Activated CD4-positive, alpha-beta T cell treated with anti-CD3 and anti-CD28 coated beads, Interleukin-2, amount 10 ng/mL, durations not matched to agents 7 days and 5 days (primary cell): ENCODE results near the gene FOLR2. TPM values are rescaled to one million over a fixed set of nuclear protein-coding genes. Genes with fewer than 3 reads are reported as not detected.

ENCODE experiments used
- CTCF ChIA-PET: fragments of 350-600 bp; sonication (Branson Sonifier 250); formaldehyde crosslinking; loops from one replicate; lab custom pipeline; 2021; ENCODE audit warnings: antibody characterized with exemption; lab: Charles Lee
- POLR2A ChIA-PET: fragments of 350-600 bp; sonication (Branson Sonifier 250); formaldehyde crosslinking; loops from one replicate; lab custom pipeline; 2021; ENCODE audit warnings: antibody characterized with exemption; lab: Charles Lee
- DNase-seq: peaks from one replicate; pipeline ENCODE4 v3.0.0-alpha.2; 2020
- H3K27ac Mint-ChIP-seq: one replicate; pipeline ENCODE4 v1.8.0; 2021; ENCODE audit warnings: mild to moderate bottlenecking, moderate library complexity, mixed read lengths
- H3K27me3 Mint-ChIP-seq: one replicate; pipeline ENCODE4 v1.8.0; 2021; ENCODE audit warnings: mixed read lengths
- H3K36me3 Mint-ChIP-seq: one replicate; pipeline ENCODE4 v1.8.0; 2021; ENCODE audit warnings: low read depth, mixed read lengths
- H3K4me1 Mint-ChIP-seq: one replicate; pipeline ENCODE4 v1.8.0; 2021; ENCODE audit warnings: mixed read lengths
- H3K4me3 Mint-ChIP-seq: one replicate; pipeline ENCODE4 v1.8.0; 2021; ENCODE audit warnings: mild to moderate bottlenecking, moderate library complexity, mixed read lengths
- H3K9me3 Mint-ChIP-seq: one replicate; pipeline ENCODE4 v1.8.0; 2021; ENCODE audit warnings: mixed read lengths
- total RNA-seq, 2 experiments: library from RNA; stranded (reverse); gene quantifications; one replicate each; pipeline ENCODE4 v1.2.3, GENCODE V29; 2021

Gene FOLR2
- total RNA-seq, 2 experiments from 2014 or later, result not detected

DNA sequence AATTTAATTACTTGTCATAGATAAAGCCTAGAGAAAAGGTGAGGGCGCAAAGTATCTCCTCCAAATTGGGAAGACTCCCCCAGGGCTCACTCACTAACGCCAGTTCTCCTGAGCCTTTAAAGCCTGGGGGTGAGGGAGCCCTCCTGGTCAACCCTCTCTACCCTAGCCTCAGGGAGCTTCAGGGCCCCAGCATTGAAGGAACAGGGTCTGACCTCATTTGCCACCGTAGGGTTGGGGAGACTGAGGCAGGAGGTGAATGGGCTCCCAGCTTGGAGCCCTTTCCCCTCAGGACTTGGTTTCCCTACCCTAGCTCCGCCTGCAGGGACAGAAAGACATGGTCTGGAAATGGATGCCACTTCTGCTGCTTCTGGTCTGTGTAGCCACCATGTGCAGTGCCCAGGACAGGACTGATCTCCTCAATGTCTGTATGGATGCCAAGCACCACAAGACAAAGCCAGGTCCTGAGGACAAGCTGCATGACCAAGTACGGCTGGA lies 1.7 kb downstream of the FOLR2 start:
- no peak for DNase-seq
- no peaks in the 10 kb centered on the region for H3K36me3 Mint-ChIP-seq
- ChIA-PET CTCF (no interaction called here), POLR2A (no interaction called here)
- H3K27ac Mint-ChIP-seq, result no peak overlapping the region
- peaks cover 19% of the 10 kb centered on the region for H3K4me1 Mint-ChIP-seq
- no peaks in the 10 kb centered on the region for H3K9me3 Mint-ChIP-seq
- H3K4me3 Mint-ChIP-seq, result no peak overlapping the region
- peaks cover 34% of the 10 kb centered on the region for H3K27me3 Mint-ChIP-seq

- CTCF ChIA-PET, result interaction anchor here (1.3 to 1.4 kb wide), 2 partner anchors 77 to 181 kb away, joined by 3 to 4 read pairs; no protein-coding TSS in a partner anchor
- H3K4me3 Mint-ChIP-seq, result no peak overlapping the region
- POLR2A ChIA-PET, result no interaction called here
- H3K36me3 Mint-ChIP-seq, result peaks cover 2% of the 10 kb centered on the region
- no peaks in the 10 kb centered on the region for H3K9me3 Mint-ChIP-seq
- no peak for DNase-seq
- peaks cover 18% of the 10 kb centered on the region for H3K27me3 Mint-ChIP-seq
- no peak overlapping the region for H3K27ac Mint-ChIP-seq
- H3K4me1 Mint-ChIP-seq, result peaks cover 26% of the 10 kb centered on the region
Measured at GRCh38 chr11:72220696-72221363, 4.2 kb downstream of the FOLR2 start.

GRCh38 chr11:72221386-72222075 lies 4.9 kb downstream of the FOLR2 start:
- CTCF ChIA-PET, result interaction anchor here (0.8 to 1.4 kb wide), 4 partner anchors 38 to 213 kb away, joined by 3 to 4 read pairs (median 3); partner anchors contain the start of gene CLPB
- Mint-ChIP-seq H3K4me3 (peak overlapping the region; percentile 96), H3K27me3 (peaks cover 13% of the 10 kb centered on the region), H3K4me1 (peaks cover 30% of the 10 kb centered on the region), H3K9me3 (no peaks in the 10 kb centered on the region), H3K36me3 (peaks cover 2% of the 10 kb centered on the region), H3K27ac (no peak overlapping the region)
- POLR2A ChIA-PET, result no interaction called here
- no peak for DNase-seq

DNA sequence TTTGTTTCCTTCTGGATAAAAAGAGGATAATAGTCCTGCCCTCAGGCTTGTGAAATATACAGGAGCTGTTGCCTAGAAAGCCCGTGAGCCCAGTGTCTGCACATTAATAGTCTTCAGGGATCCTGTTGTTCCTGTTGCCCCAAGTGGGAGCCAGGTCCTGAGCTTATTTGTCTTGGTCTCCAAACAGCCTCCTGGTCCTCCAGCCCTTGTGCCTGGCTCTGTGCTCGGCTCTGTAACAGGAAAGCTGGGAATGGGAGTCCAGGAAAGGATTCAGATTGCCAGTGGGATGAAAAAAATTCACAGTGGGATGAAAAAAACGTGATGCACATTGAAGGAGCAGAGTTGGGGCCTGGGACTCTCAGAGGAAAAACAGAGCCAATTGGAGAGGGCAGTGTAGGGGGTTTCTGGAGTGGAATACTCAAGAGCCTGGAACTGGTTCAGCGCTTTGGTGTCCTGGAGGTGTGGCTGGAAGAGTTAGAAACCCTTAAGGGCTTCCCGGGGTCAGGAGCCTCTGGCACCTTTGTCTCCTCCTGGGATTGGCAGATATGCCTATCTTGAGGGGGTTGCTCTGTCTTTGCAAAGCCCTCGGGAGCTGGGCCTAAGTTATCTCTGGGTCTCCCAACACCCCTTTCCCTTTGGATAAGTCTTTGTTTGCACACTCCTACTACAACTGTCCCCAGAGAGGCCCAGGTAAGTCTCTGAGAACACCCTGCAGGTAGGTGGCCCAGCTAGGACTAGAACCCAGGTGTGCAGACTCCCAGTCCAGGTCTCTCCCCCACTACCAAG lies 5.7 kb downstream of the FOLR2 start:
- Mint-ChIP-seq H3K27me3 (peaks cover 6% of the 10 kb centered on the region), H3K4me3 (peak overlapping the region; percentile 96), H3K9me3 (no peaks in the 10 kb centered on the region), H3K27ac (peak overlapping the region; percentile 94), H3K36me3 (peaks cover 4% of the 10 kb centered on the region), H3K4me1 (peaks cover 36% of the 10 kb centered on the region)
- no peak for DNase-seq
- CTCF ChIA-PET, result interaction anchor here (0.8 to 1.5 kb wide), 5 partner anchors 39 to 212 kb away, joined by 3 to 4 read pairs (median 3); partner anchors contain the start of gene CLPB
- POLR2A ChIA-PET, result no interaction called here

DNA sequence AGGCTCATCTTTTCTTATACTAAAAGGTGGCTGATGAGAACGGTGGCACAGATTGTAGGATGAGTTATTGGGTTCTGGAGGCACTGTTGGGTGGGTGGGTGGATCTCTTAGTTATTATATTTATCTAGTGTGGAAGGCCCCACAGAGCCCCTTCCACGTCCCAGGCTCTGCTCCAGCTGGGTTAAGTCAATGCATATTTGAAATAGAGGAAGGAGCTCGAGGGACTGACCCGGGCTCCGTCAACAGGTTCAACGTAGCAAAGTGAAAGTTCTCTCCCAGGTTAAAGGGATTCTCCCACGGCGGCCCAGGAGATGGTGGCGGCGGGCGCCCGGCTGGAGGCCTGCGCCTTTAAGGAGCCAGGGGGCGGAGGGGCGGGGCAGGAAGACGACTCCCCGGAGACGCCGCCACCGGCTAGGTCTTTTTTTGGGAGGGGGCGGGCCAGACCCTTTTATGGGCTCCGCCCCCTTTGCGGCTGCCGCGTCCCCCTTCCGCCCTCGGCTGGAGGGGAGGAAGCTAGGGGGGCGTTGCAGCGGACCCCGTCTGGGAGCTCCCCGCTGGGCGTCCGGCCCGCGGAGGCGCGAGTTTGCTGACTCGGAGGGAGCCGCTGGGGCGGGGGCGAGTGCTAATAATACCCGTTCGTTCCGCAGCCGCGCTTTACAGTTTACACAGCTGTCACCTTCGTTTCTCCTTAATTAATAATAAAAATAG lies 6.5 kb downstream of the FOLR2 start:
- peaks cover 31% of the 10 kb centered on the region for H3K4me1 Mint-ChIP-seq
- peak; percentile 96 for DNase-seq
- CTCF ChIA-PET, result interaction anchor here (0.8 to 1.5 kb wide), 3 partner anchors 18 to 208 kb away, joined by 3 read pairs; no protein-coding TSS in a partner anchor

DNA sequence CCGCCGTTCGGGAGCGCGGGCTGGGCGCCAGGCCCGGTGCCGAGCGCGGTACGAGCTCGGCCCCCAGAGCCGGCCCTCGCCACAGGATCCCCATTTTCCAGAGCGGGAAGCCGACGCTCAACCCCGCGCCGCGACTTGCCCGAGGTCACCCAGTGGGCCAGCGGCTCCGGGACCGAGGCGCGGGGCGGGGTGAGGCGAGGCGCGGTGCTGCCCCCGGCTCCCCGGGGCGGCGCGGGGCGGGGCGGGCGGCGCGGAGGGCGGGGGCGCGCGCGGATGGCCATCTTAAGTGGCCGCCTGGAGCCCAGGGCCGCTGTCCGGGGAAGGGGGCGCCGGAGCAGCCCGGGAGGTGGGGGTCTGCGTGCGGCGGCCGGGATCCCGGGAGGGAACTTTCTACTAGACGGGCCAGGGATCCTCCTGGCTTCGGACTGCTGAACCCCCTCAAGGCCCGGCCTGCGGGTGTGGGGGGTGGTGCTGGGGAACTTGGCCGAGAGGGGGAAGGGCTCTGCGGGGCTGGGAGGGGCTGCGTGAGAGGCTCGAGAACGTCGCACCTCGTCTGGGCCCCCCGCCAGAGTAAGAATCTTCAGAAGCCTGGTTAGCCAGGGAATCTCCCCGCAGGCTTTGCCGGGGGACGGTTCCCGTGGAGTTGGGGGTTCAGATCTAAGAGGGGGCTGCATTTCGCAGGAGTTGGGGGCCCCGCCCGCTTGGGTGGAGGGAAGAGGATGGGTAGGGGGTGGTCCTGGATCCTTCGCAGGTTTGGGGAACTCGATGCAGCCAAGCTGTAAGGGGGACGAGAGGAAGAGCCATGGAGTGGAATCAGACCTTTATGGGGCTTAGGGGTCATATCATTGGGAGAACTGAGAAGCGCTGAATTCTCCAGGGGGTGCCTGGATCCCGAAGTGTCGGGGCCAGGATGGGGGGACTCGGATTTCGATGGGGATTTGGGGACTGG lies 7.3 kb downstream of the FOLR2 start:
- ChIA-PET POLR2A (no interaction called here), CTCF (interaction anchor here (0.8 to 1.5 kb wide), 4 partner anchors 14 to 207 kb away, joined by 3 to 6 read pairs (median 3); no protein-coding TSS in a partner anchor)
- no peaks in the 10 kb centered on the region for H3K9me3 Mint-ChIP-seq

More for the DNA sequence above, 6.5 kb downstream of the FOLR2 start:
- POLR2A ChIA-PET, result no interaction called here
- Mint-ChIP-seq H3K27me3 (peaks cover 6% of the 10 kb centered on the region), H3K9me3 (no peaks in the 10 kb centered on the region), H3K36me3 (peaks cover 4% of the 10 kb centered on the region), H3K4me3 (peak overlapping the region; percentile 96), H3K27ac (peak overlapping the region; percentile 94)

DNA sequence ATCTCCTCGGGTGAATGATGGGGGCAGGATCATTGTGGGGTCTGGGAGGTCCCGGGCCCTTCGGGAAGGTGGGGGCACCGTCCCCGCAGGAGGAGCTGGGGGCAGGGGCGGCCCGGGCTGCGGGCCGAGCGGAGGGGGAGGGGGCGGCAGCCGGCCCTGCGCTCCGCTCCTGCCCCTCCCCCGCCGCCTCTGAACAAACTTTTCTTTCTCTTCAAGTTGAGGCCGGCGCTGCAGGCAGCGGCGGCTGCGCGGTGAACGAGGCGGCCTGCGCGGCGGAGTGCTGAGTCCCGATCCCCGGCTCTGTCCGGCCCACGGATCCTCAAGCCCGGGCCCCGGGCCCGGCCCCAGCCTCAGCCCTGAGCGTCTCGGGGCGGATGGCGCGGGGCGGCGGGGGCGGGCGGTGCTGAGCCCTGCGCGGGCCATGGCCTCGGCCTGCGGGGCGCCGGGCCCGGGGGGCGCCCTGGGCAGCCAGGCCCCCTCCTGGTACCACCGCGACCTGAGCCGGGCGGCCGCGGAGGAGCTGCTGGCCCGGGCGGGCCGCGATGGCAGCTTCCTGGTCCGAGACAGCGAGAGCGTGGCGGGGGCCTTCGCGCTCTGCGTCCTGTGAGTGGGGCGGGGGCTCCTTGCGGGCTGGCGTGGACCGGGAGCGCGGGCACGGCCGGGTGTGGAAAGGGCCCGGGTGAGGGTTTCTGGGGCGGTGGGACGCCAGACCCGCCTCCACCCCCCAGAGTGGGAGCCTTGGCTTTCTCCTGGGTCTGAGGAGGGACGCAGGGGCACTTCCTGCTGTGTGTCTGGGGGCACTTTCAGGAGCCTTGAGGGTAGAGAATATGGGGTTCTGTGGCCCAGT lies 8.2 kb downstream of the FOLR2 start, which contains the start of gene INPPL1:
Gene INPPL1 (plus strand): TSS at position 204 of the 847 bp plus-strand sequence. CDS start 218 bp downstream, at position 422.
- POLR2A ChIA-PET, result no interaction called here
- H3K4me3 Mint-ChIP-seq, result peak within 1 kb of the TSS; percentile 96
- peak within 1 kb of the TSS; percentile 97 for H3K27ac Mint-ChIP-seq
- H3K27me3 Mint-ChIP-seq, result no peaks in the 10 kb centered on the region
- H3K4me1 Mint-ChIP-seq, result peaks cover 30% of the 10 kb centered on the region
- peaks cover 4% of the 10 kb centered on the region for H3K36me3 Mint-ChIP-seq
- H3K9me3 Mint-ChIP-seq, result no peaks in the 10 kb centered on the region
- CTCF ChIA-PET, result interaction anchor here (1.3 to 1.4 kb wide), 2 partner anchors 13 to 191 kb away, joined by 4 to 6 read pairs; no protein-coding TSS in a partner anchor
- DNase-seq, result peak; percentile 39

More for the DNA sequence above, 7.3 kb downstream of the FOLR2 start:
- peak; percentile 62 for DNase-seq
- peaks cover 2% of the 10 kb centered on the region for H3K27me3 Mint-ChIP-seq
- peak overlapping the region; percentile 97 for H3K27ac Mint-ChIP-seq
- peak overlapping the region; percentile 96 for H3K4me3 Mint-ChIP-seq
- peaks cover 30% of the 10 kb centered on the region for H3K4me1 Mint-ChIP-seq
- H3K36me3 Mint-ChIP-seq, result peaks cover 4% of the 10 kb centered on the region

DNA sequence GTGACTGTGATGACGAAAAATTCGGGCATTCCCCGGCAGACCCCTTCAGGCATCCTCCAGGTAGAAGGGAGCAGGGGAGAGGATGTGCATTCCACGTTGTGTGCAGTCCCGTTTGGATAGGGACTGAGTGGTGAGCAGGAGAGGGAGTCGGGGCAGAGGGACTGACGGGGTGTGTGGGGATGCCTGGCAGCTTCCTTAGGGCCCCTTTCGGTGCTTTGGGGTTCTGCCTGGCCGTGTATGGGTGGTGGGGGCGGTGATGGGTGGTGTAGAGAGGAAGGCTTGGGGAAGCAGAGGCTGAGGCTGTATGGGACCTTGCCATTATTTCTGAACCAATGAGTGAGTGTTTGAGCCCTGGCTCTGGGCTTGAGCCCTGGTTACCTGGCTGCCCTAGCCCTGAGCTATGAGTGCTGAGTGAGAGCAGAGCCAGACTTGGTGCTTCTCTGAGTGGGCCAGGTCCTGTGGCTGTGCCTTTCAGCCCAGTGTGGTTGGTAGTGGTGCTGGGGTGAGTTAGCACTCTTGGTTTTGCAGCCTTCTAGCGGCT lies 8.9 kb downstream of the FOLR2 start:
- CTCF ChIA-PET, result interaction anchor here (1.3 to 1.9 kb wide), 2 partner anchors 13 to 191 kb away, joined by 4 to 5 read pairs; no protein-coding TSS in a partner anchor
- Mint-ChIP-seq H3K36me3 (peaks cover 7% of the 10 kb centered on the region), H3K4me1 (peaks cover 30% of the 10 kb centered on the region), H3K27me3 (no peaks in the 10 kb centered on the region), H3K4me3 (peak overlapping the region; percentile 82), H3K27ac (peak overlapping the region; percentile 89), H3K9me3 (no peaks in the 10 kb centered on the region)
- POLR2A ChIA-PET, result no interaction called here
- DNase-seq, result peak; percentile 24

DNA sequence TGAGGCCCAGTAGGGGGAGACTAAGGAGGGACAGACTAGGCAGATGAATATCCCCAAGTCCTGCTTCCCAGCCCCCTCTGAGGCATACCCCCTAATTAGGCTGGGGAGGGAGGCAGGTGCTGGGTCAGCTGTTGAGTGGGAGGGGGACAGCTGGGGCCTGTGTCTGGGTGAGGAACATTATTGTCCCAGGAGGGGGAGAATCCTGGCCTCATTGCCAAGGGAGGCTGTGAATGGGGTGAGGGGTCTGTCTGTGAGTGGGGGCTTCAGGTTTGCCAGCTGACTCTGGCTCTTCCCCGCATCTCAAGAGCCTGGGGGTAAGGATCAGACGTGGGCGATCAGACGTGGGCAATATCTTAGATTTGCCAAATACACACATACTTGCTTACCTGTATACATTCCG lies 10.1 kb downstream of the FOLR2 start:
- POLR2A ChIA-PET, result no interaction called here
- Mint-ChIP-seq H3K27me3 (no peaks in the 10 kb centered on the region), H3K4me1 (peaks cover 30% of the 10 kb centered on the region), H3K36me3 (peaks cover 11% of the 10 kb centered on the region), H3K9me3 (no peaks in the 10 kb centered on the region), H3K4me3 (no peak overlapping the region), H3K27ac (peak overlapping the region; percentile 22)
- DNase-seq, result no peak
- CTCF ChIA-PET, result interaction anchor here (1.3 to 1.9 kb wide), 2 partner anchors 10 to 12 kb away, joined by 3 to 5 read pairs; no protein-coding TSS in a partner anchor
